Psoas muscle (tissue), 8 donors: Measurements from ENCODE around the gene FGD5. TPM values are rescaled to one million over a fixed set of nuclear protein-coding genes. Genes with fewer than 3 reads are reported as not detected.

Source experiments
- ATAC-seq, 4 donors: fragments of 200-7000 bp; cut with Tn5 transposase; one replicate each; pipeline ENCODE4 v1.9.1; 2020; ENCODE audit warnings: moderate library complexity in 3 of 4, mild to moderate bottlenecking in 2 of 4
- DNase-seq, 2 donors: peaks; one replicate each; pipeline ENCODE4 v3.0.0-alpha.2; 2020
- H3K27ac ChIP-seq: fragments of 200-600 bp; one replicate; pipeline ENCODE4 v1.8.0; 2022
- H3K27me3 ChIP-seq, 3 donors: fragments of 200-600 bp in 1 of 3; one replicate each; pipeline versions ENCODE4 v1.6.1 to v1.8.0; 2013 to 2022; ENCODE audit warnings: low read length in 2 of 3, mild to moderate bottlenecking in 2 of 3, moderate library complexity in 1 of 3; ENCODE audit not compliant: insufficient read depth in 3 of 3
- H3K36me3 ChIP-seq, 2 donors: fragments of 200-600 bp in 1 of 2; one replicate each; pipeline versions ENCODE4 v1.6.1 to v1.8.0; 2013 to 2022; ENCODE audit warnings: low read depth in 1 of 2, mild to moderate bottlenecking in 1 of 2, moderate library complexity in 1 of 2; ENCODE audit not compliant: insufficient read depth in 1 of 2
- H3K4me1 ChIP-seq: fragments of 200-600 bp; one replicate; pipeline ENCODE4 v1.8.0; 2022
- H3K4me3 ChIP-seq: fragments of 200-600 bp; one replicate; pipeline ENCODE4 v1.8.0; 2022; ENCODE audit warnings: mild to moderate bottlenecking
- H3K9me3 ChIP-seq: fragments of 200-600 bp; one replicate; pipeline ENCODE4 v1.8.0; 2022
- WGBS, 3 donors: extraction: QIAGEN DNeasy Blood & Tissue Kit; methylation state at CpG; one replicate each; pipeline versions ENCODE4 v1.1.6 to v1.1.7; 2013; 5-methylcytosine and 5-hydroxymethylcytosine counted together
- intact Hi-C, 2 donors: fragments of 100-400 bp; cut with DNase I; formaldehyde crosslinking; loops; one replicate each; pipeline versions ENCODE4 v1.11.0 to v1.14.2; 2022
- polyA plus RNA-seq, 3 donors: library from polyadenylated mRNA; stranded (reverse); fragments of 200-250 nt; gene quantifications; one replicate each; pipeline ENCODE4 v1.2.3, GENCODE V29; 2013
- total RNA-seq, 4 donors: library from RNA; stranded (reverse); fragmentation: NEBNext Ultra II Directional in 2 of 4; extraction: Animal tissue kit (Norgen Biotek cat#: 25700) in 2 of 4; gene quantifications; one replicate each; pipeline versions ENCODE4 v1.2.1 to v1.2.4, GENCODE V29; 2021 to 2023
- TF ChIP-seq, protein P1 (sequence below): fragments of 200-600 bp; IDR thresholded peaks from one replicate; pipeline ENCODE4 v1.8.0; 2022; ENCODE audit warnings: antibody characterized with exemption
- donor health status: healthy with polysubstance abuse.
- donor health status: DM: no; HTN: no; CAD: no; lungs with moderate emphysema.
- donor health status: Bipolar disorder and iron deficiency.
- donor health status: healthy.
- donor health status: DM: yes; HTN: yes; CAD: no.
- donor health status: DM: no; HTN: no; CAD: no.
- donor health status: DM: no; HTN: no; CAD: no.
- donor health status: DM: yes; HTN: yes; CAD: no.

The FGD5 gene
- total and polyA plus RNA-seq, 7 donors = 3.6 to 14.6 (median 6.4) TPM

DNA sequence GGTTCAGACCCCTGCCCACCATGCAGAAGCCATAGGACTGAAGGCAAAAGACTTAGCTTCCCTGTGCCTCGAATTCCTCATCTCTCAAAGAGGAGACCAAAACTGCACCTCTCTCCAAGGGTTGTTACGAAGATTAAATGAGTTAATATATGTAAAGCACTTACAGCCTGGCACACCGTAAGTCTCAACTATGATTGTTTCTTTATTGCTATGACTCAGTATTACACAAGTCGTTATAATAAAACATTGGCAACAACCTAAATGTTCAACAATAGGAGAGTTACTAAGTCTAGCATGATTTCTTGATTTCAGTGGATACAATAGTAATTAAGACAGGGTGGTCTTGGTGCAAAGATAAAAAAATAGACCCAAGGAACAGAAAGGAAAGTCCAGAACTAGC, 19.6 kb upstream of the FGD5 start:
- H3K27ac ChIP-seq = no peak overlapping the region
- ATAC-seq (no peak), DNase-seq (no peak)
- H3K9me3 ChIP-seq = no peaks in the 10 kb centered on the region
- TF ChIP-seq, protein P1, sequence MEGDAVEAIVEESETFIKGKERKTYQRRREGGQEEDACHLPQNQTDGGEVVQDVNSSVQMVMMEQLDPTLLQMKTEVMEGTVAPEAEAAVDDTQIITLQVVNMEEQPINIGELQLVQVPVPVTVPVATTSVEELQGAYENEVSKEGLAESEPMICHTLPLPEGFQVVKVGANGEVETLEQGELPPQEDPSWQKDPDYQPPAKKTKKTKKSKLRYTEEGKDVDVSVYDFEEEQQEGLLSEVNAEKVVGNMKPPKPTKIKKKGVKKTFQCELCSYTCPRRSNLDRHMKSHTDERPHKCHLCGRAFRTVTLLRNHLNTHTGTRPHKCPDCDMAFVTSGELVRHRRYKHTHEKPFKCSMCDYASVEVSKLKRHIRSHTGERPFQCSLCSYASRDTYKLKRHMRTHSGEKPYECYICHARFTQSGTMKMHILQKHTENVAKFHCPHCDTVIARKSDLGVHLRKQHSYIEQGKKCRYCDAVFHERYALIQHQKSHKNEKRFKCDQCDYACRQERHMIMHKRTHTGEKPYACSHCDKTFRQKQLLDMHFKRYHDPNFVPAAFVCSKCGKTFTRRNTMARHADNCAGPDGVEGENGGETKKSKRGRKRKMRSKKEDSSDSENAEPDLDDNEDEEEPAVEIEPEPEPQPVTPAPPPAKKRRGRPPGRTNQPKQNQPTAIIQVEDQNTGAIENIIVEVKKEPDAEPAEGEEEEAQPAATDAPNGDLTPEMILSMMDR = no peak
- H3K4me3 ChIP-seq = no peak overlapping the region
- no peaks in the 10 kb centered on the region for H3K36me3 ChIP-seq
- peaks cover 0 to 7% (median 0%) of the 10 kb centered on the region in 3 donors for H3K27me3 ChIP-seq
- H3K4me1 ChIP-seq = no peaks in the 10 kb centered on the region
- 71 to 86% (median 85%) methylated on average over 4 of the region's 4 CpGs for whole genome bisulfite sequencing, 3 donors
- intact Hi-C loops = no loop called here

GRCh38 chr3:14801031-14801430, 17.7 kb upstream of the FGD5 start:
- DNase-seq (no peak), ATAC-seq (no peak)
- intact Hi-C loops = loop anchor here in 1 of 2 donors (5.0 kb wide), 1 partner anchor 486 kb away; no protein-coding TSS in a partner anchor
- H3K36me3 ChIP-seq = no peaks in the 10 kb centered on the region
- no peaks in the 10 kb centered on the region for H3K9me3 ChIP-seq
- peaks cover 2% of the 10 kb centered on the region for H3K4me1 ChIP-seq
- 89 to 92% (median 90%) methylated on average over 9 of the region's 9 CpGs for WGBS, 3 donors
- no peak overlapping the region for H3K4me3 ChIP-seq
- no peak overlapping the region for H3K27ac ChIP-seq
- TF ChIP-seq, protein P1 = no peak
- peaks cover 0 to 16% (median 0%) of the 10 kb centered on the region in 3 donors for H3K27me3 ChIP-seq

- Histone ChIP-seq H3K27me3 (peaks cover 0 to 23% (median 0%) of the 10 kb centered on the region in 3 donors), H3K36me3 (no peaks in the 10 kb centered on the region), H3K4me3 (no peak overlapping the region), H3K9me3 (no peaks in the 10 kb centered on the region), H3K27ac (no peak overlapping the region), H3K4me1 (peaks cover 5% of the 10 kb centered on the region)
- intact Hi-C loops = loop anchor here in 1 of 2 donors (5.0 kb wide), 1 partner anchor 485 kb away; no protein-coding TSS in a partner anchor
- WGBS, 3 donors = 61 to 77% (median 63%) methylated on average over 10 of the region's 10 CpGs
- TF ChIP-seq, protein P1 = no peak
- DNase-seq (no peak), ATAC-seq (no peak)
Observed at GRCh38 chr3:14801668-14802380, 16.9 kb upstream of the FGD5 start.

DNA sequence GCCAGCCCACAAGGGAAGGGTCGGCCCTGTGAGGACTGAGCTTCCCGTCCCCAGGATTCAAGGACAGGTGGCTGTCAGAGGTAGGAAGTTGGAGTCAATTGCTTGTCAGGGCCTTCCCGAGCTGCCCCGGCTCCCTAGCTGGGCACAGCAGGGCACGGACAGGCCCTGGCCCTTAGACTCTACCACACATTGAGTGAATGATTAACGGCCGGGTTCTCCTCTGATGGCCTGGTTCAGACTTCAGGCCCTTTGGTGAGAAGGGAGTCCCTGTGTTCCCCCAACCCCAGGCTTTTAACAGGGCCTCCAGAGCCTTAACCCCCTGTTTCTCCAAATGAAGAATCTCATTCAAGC, 16.4 kb upstream of the FGD5 start:
- peaks cover 0 to 23% (median 0%) of the 10 kb centered on the region in 3 donors for H3K27me3 ChIP-seq
- ATAC-seq = no peak
- intact Hi-C loops = loop anchor here in 1 of 2 donors (5.0 kb wide), 1 partner anchor 485 kb away; no protein-coding TSS in a partner anchor
- TF ChIP-seq, protein P1 = no peak
- no peak overlapping the region for H3K27ac ChIP-seq
- H3K9me3 ChIP-seq = no peaks in the 10 kb centered on the region
- H3K4me3 ChIP-seq = no peak overlapping the region
- 81 to 87% (median 81%) methylated on average over 7 of the region's 7 CpGs for WGBS, 3 donors
- H3K4me1 ChIP-seq = peaks cover 5% of the 10 kb centered on the region
- DNase-seq = no peak
- H3K36me3 ChIP-seq = no peaks in the 10 kb centered on the region
